GM19035 (cell line): Measurements from ENCODE around the gene SOCS3.
A peak's percentile ranks its signal among the peaks of the same experiment; 100 is the strongest.

ENCODE experiments used
- ATAC-seq: cut with Tn5 transposase; IDR thresholded peaks from one replicate; pipeline ENCODE4 v1.9.1; 2021; ENCODE audit not compliant: unreplicated experiment

The SOCS3 gene

GRCh38 chr17:78368854-78369495 lies 9.1 kb upstream of the SOCS3 start:
- no peak for ATAC-seq

GRCh38 chr17:78368348-78368747 lies 8.5 kb upstream of the SOCS3 start:
- ATAC-seq, result no peak

DNA sequence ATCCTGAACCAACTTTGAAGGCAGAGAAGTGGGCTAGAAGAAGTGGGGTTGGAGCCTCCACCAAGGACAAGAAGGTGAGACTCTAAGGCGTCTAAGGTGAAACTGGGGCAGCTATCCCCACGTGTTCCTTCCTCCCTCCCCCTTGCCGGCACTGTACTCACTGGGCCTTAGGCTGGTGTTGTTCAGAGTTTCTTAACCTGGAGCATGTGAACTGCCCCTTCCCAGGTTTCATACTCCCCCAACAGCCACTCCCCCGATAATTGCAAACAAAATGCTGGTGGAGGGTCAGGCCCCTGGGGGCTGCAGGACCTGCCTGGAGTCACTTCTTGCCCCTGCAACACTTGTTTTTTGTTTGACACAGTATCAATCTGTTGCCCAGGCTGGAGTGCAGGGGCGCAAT lies 7.3 kb upstream of the SOCS3 start:
- no peak for ATAC-seq

DNA sequence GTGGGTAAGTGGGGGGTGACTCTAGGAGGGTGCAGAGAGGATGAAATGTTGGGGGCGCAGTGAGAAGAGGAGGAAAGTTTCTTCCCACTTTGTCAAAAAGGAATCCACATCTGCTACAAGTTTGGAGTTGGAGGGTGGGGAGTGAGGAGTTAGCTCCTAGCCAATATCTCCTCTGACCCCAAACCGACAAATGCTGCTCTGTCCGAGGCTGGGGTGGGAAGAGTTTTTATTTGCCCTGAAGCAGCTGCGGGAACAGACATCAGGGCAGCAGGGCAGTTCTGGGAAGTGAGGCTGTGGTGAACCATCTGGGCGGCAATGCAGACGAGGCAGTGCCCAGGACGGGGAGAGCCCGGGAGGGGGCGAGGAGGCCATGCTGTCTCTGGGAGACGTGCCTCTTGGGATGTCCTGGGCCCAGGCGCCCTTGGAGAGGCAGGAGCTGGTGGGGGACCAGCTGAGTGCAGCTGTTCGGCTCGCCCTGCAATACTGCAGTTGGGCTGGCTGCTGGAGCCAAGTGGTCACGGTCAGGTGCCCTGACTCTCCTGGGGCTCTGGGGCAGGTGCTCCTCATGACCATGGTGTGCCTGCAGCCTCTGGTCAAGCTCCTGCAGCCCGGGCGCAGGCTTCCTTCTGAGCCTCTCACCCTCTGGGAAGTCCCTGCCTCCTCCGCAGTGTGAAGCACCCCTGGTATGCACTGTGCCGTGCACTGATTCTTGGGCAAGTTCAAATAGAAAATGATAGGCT lies 6.4 kb upstream of the SOCS3 start:
- ATAC-seq, result no peak

DNA sequence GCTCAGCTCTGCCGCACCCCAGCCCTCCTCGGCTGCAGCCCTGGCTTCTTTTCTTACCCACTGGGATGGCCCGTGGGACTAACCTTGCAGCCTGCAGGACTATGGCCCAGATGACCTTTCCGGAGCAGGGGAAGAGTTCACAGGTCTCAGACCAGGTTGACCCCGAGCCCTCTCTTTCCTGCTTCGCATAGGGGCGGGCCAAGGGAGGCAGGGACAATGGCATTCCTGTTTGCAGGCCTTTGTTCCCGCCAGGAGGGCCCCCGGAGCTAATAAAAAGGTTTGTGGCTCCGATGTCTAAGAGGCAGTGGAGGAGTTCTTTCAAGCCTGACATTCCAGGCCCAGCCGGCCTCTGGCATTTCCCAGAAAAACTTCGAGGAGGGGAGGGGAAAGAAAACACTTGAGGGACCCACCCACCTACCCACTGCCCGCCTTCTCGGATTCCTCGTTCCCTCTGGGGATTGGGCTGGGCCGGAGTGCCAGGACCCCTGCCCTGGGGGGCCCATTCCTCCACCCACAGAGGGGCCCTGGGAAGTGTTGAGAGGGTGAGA lies 5.8 kb upstream of the SOCS3 start:
- ATAC-seq, result no peak

- no peak for ATAC-seq
Measured at GRCh38 chr17:78364436-78365281, 4.8 kb upstream of the SOCS3 start.

- no peak for ATAC-seq
Measured at GRCh38 chr17:78362671-78363070, 2.8 kb upstream of the SOCS3 start.

DNA sequence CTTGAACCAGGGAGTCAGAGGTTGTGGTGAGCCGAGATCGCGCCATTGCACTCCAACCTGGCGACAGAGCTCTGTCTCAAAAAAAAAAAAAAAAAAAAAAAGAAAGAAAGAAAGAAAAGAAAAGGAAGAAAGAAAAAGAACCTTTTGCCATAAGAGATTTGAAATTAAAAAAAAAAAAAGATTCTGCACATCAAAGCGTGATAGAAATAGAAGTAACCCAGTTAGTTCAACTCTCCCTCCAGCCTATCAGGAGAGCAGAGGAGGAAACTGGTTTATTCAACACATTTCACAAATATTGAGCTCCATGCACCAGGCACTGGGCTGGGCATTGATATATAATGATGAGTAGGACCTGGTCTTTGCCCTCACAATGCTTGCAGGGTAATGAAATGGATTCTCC lies 2.4 kb upstream of the SOCS3 start:
- ATAC-seq, result no peak

DNA sequence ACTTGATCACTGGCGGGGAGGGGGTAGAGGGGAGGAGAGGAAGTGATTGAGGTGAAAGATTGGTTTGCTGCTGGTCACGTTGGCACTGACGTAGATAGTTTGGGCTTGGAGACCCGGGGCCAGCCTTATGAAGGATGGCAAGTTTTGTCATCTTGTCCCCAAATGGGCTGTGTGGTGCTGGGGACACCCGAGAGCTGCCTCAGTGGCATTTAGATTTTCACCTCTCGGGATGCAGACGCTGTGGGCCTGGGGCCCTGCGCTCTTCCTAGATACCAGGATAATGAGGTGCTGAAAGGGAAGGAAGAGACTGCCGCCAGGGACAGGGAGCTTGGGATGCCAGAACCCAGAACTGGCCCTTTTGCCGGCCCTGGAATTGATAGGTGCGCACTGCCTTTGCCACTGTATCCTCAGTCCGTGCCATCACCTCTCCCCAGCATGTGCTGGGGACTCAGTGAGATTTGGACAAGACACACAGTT lies 1.4 kb upstream of the SOCS3 start:
- ATAC-seq, result no peak

DNA sequence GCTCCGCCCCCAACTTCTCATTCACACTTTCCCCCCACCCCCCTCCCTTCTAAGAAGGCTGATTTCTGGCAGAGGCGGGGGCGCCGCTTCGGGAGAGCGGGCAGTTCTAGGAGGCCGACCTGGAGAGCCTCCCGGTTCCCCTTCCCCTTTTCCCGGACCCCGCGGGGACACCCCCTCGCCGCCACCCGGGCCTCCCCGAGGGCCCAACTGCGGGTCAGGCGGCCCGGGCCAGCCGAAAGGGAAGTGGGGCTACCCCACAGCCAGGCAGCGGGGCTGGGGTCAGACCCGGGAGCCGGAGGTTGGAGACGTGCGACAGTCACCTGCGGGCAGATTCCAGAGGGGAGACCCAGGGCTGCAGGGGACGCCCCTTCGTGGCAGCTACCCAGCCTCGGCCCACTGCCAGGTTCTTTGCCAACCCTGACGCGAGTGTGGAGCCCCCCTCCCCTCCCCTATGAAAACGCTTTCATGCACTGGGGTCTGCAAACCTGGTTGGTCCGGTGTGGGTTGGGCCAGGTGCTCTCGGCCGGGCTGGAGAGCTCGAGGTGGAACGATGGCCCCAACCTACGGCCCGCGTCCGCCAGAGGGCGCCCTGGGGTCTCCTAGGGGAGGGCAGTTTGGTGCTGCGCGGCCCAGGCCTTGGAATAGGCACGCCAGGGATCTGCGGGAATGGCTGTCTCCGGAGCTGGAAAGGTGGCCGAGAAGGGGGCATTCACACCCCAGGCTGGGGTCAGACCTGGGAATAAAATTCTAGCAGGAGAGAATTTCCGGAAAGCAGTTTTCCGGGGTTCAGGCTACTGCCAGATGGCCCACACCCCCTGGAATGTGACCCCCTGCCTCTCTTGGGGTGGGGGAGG lies 721 bp upstream of the SOCS3 start:
- ATAC-seq, result peak; percentile 4

DNA sequence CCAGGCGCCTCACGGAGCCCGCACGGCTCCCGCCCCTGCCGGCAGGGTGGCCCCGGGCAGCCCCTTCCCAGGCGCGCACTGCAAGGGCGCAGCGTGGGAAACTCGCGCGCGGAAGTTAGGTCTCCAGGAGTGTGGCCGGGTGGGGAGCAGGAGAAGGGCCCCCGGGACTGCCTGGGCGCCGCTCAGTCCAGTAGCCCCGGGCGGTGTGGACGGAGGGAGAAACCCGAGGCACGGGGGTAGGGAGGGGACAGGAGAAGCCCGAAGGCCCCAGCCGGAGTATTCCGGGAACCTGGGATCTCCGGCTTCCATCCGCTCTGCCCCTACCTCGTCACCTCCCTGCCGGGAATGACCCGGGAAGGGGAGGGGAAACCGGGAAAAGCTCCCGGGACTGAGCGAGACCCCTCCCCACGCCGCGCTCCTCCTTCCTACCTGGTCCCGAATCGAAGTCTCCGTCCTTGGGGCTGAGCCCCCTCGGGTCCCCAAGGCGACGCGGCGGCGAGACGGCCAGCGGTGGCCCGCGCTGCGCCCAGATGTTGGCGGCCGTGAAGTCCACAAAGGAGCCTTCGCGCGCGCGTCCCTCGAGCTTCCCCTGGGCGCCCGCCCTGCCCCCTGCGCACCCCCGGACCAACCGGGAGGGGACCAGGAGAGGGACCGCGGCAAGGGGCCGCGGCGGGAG lies 418 bp downstream of the SOCS3 start:
- ATAC-seq, result no peak

DNA sequence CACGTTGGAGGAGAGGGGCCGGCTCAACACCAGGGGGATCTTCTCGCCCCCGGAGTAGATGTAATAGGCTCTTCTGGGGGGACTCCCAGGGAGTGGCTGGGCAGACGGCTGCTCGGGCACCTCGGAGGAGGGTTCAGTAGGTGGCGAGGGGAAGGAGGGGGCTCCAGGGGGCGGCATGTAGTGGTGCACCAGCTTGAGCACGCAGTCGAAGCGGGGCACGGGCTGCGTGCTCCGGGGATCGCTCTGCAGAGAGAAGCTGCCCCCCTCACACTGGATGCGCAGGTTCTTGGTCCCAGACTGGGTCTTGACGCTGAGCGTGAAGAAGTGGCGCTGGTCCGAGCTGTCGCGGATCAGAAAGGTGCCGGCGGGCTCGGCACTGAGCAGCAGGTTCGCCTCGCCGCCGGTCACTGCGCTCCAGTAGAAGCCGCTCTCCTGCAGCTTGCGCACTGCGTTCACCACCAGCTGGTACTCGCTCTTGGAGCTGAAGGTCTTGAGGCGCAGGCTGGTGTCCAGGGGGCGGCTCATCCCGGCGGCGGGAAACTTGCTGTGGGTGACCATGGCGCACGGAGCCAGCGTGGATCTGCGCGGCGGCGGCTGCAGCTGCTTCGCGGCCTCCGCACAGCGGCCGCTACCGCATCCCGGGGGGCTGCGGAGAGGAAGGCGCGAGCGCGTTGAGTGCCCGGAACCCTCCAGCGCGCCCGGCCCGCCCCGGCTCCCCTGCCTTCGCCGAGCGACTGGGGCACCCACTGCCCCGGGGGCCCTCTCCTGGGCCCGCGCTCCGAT lies 1.1 kb downstream of the SOCS3 start:
- ATAC-seq, result no peak

DNA sequence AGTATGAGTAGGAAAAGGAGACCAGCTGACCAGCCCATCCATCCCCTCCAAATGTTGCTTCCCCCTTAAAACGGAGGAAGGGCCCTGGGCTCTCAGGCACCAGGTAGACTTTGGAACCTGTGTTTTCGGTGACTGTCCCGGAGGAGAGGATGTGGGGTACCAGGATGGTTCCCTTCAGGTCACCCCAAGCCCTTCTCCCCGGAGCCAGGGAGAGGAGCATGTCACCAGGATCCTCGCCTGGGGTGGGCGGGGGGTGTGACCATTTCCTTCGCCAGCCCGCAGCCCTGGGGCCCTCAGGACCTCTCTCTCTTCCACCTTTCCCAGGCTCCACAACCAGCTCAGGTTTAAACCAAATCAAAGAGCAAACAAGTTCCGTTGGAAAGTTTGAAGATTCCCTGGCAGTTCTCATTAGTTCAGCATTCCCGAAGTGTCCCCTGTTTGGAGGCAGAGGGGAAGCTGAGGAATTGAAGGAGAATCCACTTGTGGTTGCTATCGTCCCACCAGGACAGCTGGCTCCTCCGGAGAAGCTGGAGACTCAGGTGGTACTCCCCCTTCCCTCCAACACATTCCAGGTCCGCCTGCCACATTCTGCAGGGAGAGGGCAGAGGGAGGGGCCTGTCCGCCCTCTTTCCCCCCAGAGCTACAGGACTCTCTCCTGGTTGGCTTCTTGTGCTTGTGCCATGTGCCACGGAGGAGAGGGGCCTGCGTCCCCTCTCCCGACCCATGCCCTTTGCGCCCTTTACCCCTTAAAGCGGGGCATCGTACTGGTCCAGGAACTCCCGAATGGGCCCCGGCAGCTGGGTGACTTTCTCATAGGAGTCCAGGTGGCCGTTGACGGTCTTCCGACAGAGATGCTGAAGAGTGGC lies 2.0 kb downstream of the SOCS3 start:
- ATAC-seq, result no peak

- ATAC-seq, result no peak
Measured at GRCh38 chr17:78357177-78357586, 2.7 kb downstream of the SOCS3 start.

GRCh38 chr17:78356101-78356713 lies 3.7 kb downstream of the SOCS3 start:
- ATAC-seq, result peak; percentile 69

- no peak for ATAC-seq
Measured at GRCh38 chr17:78355701-78356100, 4.2 kb downstream of the SOCS3 start.

- no peak for ATAC-seq
Measured at GRCh38 chr17:78355045-78355641, 4.7 kb downstream of the SOCS3 start.
